Activated CD4-positive, alpha-beta T cell treated with anti-CD3 and anti-CD28 coated beads, Interleukin-10, Interleukin-2, amounts not matched to agents 100 ng/mL and 50 ng/mL, durations not matched to agents 16 hours and 8 hours (primary cell): ENCODE data around the gene RFX8.
"Not testable (repeated sequence)": the region's sequence is repeated elsewhere in the genome, so short reads cannot be mapped to it uniquely, and the experiment has no call there.

Experiments
- DNase-seq: peaks from one replicate; pipeline ENCODE4 v3.0.0-alpha.2; 2020

The RFX8 gene

GRCh38 chr2:101474731-101475384, at the start of gene RFX8:
Gene RFX8, minus strand, starts transcription at chr2:101475112. Its CDS starts 8,264 bp downstream, at chr2:101466848.
- DNase-seq, result peak; percentile 90

- no peak for DNase-seq
Observed at GRCh38 chr2:101521487-101521886, 46.6 kb upstream of the RFX8 start.

DNA sequence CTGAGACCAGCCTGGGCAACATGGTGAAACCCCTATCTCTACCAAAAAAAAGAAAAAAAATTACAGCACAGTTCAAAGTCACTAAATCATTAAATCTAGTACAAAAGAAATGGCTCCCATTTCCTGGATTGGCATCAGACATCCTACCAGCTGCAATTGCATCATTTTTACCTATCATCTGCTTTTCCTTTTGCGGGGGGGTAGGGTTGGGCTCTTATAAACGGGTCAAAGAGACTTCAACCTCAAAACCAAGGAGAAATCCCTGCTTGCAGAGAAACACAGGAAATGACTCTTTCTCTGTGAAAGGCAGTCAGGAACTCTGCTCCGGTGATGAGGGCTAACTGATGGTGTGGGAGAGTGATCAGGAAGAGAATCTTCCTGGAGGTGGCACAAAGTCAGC, 45.3 kb upstream of the RFX8 start:
- no peak for DNase-seq

- DNase-seq, result no peak
Observed at GRCh38 chr2:101518578-101519492, 43.9 kb upstream of the RFX8 start.

GRCh38 chr2:101517758-101518271, 42.9 kb upstream of the RFX8 start:
- no peak for DNase-seq

GRCh38 chr2:101516823-101517690, 42.1 kb upstream of the RFX8 start:
- DNase-seq, result peak; percentile 66

DNA sequence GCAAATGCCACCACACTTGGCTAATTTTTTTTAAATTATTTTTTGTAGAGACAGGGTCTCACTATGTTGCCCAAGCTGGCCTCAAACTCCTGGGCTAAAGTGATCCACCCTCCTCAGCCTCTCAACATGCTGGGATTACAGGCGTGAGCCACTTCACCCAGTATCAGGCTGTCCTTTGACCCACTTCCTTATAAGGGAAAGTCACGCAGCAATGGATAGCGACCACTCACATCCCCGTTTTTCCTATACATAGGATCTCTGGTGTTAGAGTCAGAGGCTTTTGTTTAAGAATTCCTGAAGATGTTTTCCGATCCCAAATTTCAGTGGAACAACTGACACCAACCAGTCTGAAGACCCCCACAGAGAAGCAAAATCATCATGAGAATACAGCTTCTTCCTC, 41.4 kb upstream of the RFX8 start:
- no peak for DNase-seq

DNA sequence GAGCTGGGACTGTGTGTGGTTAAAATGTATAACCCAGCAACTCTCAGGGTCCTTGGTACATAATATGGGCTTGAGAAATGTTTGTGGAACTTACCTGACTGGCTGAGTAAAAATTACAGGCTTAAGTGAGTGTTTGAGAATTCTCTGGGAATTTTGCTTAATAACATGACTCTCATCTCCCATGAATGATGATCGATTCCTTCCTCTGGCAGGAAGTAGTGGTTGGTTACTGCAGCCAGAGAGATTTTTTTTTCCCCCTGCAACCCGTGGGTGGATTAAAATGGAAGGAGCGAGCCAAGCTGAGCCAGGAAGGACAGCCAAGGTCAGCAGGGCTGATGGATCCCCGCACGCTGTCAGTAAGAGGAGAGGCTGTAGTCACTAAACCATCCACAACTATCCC, 40.6 kb upstream of the RFX8 start:
- DNase-seq, result no peak

DNA sequence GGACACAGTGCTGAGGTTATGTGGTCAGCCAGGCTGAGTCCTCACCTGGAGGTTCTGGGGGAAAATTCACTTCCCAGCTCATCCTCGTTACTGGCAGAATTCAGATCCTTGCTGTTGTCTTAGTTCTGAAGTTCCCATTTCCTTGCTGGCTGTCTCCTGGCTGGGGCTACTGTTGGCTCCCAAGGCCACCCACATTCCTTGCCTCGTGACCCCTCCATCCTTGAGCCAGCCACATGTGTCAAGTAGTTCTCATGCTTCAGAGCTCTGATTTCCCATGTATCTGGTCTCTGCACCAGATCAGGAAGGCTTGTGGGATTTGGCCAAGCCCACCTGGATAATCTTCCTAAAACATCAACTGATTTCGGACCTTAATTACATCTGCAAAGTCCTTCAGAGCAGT, 38.1 kb upstream of the RFX8 start:
- DNase-seq, result no peak

- no peak for DNase-seq
Observed at GRCh38 chr2:101511381-101511780, 36.5 kb upstream of the RFX8 start.

- no peak for DNase-seq
Observed at GRCh38 chr2:101509499-101510284, 34.8 kb upstream of the RFX8 start.

DNA sequence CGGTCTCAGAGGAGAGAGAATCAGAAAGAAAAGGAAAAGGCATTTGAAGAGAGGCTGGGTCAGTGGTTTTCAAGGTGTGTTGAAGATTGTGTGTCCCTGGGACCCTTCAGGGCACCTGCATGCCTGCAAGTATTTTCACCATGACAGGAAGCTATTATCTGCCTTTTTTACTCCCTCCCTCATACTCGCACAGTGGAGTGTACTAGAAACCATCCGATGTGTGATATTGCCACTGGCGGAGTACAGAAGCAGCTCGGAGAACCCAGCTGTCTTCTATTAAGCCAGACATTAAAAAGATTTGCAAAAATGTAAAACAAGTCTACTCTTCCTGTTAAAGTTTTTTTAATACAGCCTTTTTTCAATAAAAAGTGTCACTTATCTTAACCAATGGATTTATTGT, 33.7 kb upstream of the RFX8 start:
- DNase-seq, result no peak

- not testable (repeated sequence) for DNase-seq
Observed at GRCh38 chr2:101505276-101505675, 30.4 kb upstream of the RFX8 start.

- not testable (repeated sequence) for DNase-seq
Observed at GRCh38 chr2:101504744-101505143, 29.8 kb upstream of the RFX8 start.

DNA sequence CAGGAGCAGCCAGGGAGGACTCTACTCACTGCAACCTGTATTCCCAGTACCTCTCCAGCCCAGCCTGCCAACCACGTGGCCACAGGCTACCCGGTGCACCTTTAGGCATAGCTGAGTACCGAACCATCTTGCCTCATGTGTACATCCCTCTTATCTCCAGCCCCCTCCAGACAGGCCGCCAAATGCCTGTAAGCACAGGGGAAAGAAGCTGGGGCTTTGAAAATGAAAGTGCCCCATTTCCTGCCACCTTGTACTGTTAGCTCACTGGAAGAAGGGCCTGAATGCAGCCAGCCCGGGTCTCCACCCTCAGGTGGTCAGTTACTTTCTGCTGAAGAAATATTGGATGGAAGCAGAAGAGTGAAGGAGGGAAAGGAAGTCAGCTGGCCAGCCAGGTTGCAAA, 27.2 kb upstream of the RFX8 start:
- DNase-seq, result no peak

DNA sequence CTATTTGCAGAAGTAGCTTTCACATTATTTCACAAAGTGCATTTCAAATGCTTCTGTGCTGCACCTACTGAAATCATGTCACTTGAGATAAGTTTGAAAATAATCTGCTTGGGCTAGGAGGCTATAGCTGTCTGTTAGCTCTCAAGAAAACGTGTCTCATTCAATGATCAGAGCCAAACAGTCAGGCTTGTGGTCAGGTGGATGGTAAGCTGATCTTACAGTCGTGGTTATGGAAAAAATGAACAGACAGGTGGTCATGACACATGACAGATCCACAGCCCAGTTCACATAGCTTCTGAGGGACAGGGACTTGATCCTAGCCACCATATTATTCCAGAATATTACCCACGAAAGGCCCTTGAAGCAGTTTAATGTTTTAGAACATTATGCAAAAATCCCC, 26.5 kb upstream of the RFX8 start:
- DNase-seq, result peak; percentile 23

DNA sequence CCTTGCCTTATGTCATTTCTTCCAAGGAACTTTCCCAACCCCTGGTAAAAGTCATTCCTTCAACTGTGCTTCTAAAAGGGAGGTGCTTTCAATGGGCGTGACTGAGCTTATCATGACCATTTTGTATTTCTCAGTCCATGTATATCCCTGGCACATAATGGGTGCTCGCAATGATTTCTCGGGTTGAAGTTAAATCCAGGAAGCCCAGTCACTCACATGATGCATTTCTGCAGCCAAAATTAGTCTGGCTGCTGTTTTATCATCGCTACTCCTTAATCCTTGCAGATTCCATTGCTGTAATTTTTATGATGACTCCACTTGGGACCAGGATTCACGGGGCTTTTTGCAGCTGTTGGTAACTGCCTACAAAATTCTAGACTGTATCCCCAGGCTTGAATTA, 25.9 kb upstream of the RFX8 start:
- DNase-seq, result no peak

- DNase-seq, result no peak
Observed at GRCh38 chr2:101500180-101500579, 25.3 kb upstream of the RFX8 start.

DNA sequence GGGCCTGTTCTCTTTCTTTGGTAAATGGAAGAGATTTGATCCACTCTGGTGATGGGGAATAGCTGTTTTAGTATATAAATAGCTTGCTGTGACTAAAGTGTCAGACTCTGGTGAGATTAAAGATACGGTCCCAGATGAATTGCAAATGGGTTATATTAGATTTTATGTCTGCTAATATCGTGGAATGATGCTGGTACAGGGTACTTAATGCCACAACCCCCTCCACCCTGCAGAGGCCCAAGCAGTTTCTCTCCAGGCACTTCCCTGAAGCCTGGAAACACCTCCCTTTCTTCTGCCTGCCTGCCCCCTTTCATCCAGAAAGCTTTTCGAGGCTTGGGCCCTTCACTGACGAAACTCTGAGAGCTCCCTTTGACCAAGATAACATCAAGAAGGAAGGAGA, 21.4 kb upstream of the RFX8 start:
- no peak for DNase-seq

GRCh38 chr2:101492936-101493473, 18.1 kb upstream of the RFX8 start:
- DNase-seq, result no peak

DNA sequence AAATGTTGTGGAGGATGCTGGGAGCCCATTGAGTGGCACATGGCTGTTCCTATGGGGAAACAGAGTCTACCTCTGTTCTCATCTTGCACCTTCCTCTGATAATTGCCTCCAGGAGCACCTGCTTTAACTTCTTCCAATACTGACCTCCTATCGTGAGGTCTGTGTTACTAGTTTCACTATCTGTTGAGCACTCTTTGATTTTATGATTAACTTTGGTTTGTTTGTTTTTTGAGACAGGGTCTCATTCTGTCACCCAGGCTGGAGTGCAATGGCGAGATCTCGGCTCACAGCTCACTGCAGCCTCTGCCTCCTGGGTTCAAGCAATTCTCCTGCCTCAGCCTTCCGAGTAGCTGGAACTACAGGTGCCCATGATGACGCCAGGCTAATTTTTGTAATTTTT, 12.1 kb upstream of the RFX8 start:
- DNase-seq, result no peak

DNA sequence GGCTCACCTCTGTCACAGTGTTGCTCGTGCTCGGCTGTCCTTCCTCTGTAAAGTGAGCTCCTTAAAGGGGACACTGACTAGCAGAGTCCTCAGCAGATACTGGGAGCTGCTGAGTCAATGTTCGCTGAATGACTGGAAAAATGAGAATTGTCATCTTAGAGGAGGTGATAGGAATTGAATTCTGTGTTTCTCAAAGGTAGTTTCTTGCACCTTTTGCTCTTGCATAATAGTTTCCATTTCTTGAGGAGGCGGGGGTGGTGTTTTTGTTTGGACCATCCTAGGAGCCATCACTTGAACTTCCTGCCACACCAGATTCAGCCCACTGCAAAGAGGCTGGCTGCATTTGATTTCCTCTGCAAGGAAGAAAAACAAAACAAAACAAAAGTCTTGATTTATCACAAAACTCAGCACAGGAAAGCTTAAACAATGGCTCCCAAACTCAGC, 11.4 kb upstream of the RFX8 start:
- peak; percentile 32 for DNase-seq
